Activated naive CD4-positive, alpha-beta T cell treated with anti-CD3 and anti-CD28 coated beads for 36 hours (primary cell): ENCODE data around the gene FLRT2. TPM values are rescaled to one million over a fixed set of nuclear protein-coding genes. Genes with fewer than 3 reads are reported as not detected.

Source experiments
- CTCF ChIA-PET: fragments of 350-600 bp; sonication (Branson Sonifier 250); formaldehyde crosslinking; loops from one replicate; lab custom pipeline; 2021; ENCODE audit warnings: antibody characterized with exemption; lab: Charles Lee
- DNase-seq: peaks from one replicate; pipeline ENCODE4 v3.0.0-alpha.2; 2020
- H3K27ac Mint-ChIP-seq: one replicate; pipeline ENCODE4 v1.8.0; 2021; ENCODE audit warnings: mild to moderate bottlenecking, mixed read lengths
- H3K27me3 Mint-ChIP-seq: one replicate; pipeline ENCODE4 v1.8.0; 2021; ENCODE audit warnings: low read depth, mixed read lengths
- H3K36me3 Mint-ChIP-seq: one replicate; pipeline ENCODE4 v1.8.0; 2021; ENCODE audit warnings: low read depth, mixed read lengths
- H3K4me1 Mint-ChIP-seq: one replicate; pipeline ENCODE4 v1.8.0; 2021; ENCODE audit warnings: low read depth, mixed read lengths
- H3K4me3 Mint-ChIP-seq: one replicate; pipeline ENCODE4 v1.8.0; 2021; ENCODE audit warnings: mild to moderate bottlenecking, moderate library complexity, mixed read lengths
- H3K9me3 Mint-ChIP-seq: one replicate; pipeline ENCODE4 v1.8.0; 2021; ENCODE audit warnings: mixed read lengths
- intact Hi-C: fragments of 100-400 bp; cut with micrococcal nuclease; formaldehyde crosslinking; loops from one replicate; pipeline ENCODE4 v1.15.1; 2023
- total RNA-seq, 2 experiments: library from RNA; stranded (reverse); gene quantifications; one replicate each; pipeline ENCODE4 v1.2.3, GENCODE V29; 2021

Gene FLRT2
- total RNA-seq, 2 experiments from 2014 or later = not detected

DNA sequence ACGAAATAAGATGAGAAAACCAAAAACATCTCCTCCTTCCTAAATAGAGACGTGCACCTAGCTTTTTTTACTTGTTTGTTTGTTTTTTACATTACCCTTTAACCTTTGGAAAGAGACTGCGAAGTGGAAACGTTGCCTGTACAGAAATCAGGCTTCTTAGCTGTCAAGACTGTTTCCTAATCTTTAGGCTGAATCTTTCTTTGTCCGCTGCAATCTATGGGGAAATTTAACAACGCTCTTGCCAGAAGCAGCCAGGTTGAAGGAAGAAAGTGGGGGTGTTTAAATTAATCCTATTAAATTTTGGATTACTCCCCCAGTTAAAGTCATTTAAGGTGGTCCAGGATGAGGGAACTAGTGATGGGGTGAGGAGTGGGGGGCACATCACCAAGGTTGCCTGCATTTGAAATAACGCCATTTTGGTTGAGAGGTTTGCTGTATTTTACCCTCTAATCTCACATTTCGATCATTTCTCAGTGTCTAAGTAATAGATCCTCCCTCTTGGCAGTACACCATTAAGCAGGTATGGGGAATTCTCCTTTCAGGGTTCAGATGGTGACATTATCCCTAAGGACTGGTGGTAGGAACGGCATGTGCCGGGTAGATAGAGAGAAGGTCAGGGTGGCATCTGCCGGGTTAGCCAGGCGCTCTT, 2.6 kb downstream of the FLRT2 start:
- intact Hi-C loops = no loop called here
- peaks cover 11% of the 10 kb centered on the region for H3K4me1 Mint-ChIP-seq

DNA sequence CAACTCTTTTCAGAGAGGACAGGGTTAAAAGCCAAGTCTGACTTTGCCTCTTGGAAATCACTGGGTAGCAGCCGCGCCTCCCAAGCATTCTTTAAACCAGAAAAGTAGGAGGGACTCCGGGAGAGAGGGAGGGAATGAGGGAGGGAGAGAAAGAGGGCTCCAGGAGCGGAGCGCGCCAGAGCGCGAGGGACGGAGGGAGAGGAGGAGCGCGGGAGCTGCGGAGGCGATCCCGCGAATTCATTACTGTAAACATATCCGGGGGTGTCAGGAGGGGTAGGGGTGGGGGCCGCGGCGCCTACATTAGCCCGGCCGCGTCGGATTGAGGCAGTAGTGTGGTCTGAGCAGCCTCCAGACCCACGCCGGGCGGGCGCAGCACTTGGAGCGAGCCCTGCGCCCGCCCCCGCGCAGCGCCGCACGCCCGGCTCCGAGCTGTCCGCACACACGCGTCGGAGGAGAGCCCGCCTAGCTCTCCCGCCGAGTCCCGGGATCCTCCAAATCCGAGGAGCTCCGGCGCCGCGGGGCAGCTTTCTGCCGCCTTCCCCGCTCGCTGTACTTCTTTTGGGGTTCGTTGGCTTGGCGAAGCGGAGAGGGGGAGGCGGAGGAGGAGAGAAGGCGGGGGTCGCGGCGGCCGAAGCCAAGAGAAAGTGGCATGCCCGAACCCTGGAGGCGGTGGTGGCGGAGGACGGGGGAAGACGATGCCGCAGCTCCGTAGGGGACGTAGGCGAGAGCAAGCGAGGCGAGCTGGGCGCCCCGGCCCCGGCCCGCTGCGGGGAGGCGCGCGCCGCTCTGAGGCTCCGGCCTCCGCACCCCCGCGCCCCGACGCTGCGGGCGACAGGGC, 3.3 kb downstream of the FLRT2 start:
- DNase-seq = no peak
- Mint-ChIP-seq H3K27me3 (peaks cover 68% of the 10 kb centered on the region), H3K4me1 (peaks cover 11% of the 10 kb centered on the region), H3K9me3 (no peaks in the 10 kb centered on the region), H3K36me3 (no peaks in the 10 kb centered on the region), H3K4me3 (no peak overlapping the region), H3K27ac (no peak overlapping the region)
- CTCF ChIA-PET = no interaction called here
- intact Hi-C loops = no loop called here

More for the DNA sequence above, 2.6 kb downstream of the FLRT2 start:
- Mint-ChIP-seq H3K27ac (no peak overlapping the region), H3K27me3 (peaks cover 76% of the 10 kb centered on the region), H3K36me3 (no peaks in the 10 kb centered on the region), H3K9me3 (no peaks in the 10 kb centered on the region), H3K4me3 (no peak overlapping the region)
- no peak for DNase-seq
- CTCF ChIA-PET = no interaction called here

DNA sequence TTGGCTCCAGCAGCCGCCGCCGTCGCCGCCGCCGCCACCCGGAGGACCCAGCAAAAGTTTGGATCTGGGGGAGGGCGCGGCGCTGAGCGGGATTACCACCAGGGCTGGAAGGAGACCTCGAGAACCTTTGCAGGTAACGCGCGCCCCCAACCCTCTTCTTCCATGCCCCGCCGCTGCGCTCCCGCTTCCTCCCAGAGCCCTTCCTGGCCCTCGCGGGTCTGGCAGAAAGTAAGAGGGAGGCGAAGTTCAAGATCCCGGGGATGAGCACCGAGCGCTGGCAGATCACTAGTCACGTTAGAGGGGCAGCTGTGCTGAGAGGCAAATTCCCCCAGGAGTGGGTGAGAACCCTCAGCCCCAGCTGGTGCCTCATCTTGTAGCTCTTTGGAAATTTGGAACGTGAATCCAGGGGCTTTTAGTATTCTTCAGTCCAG, 3.9 kb downstream of the FLRT2 start:
- Mint-ChIP-seq H3K9me3 (no peaks in the 10 kb centered on the region), H3K4me3 (no peak overlapping the region), H3K27me3 (peaks cover 62% of the 10 kb centered on the region), H3K36me3 (no peaks in the 10 kb centered on the region), H3K27ac (no peak overlapping the region), H3K4me1 (peaks cover 11% of the 10 kb centered on the region)
- CTCF ChIA-PET = no interaction called here
- DNase-seq = no peak
- intact Hi-C loops = no loop called here

DNA sequence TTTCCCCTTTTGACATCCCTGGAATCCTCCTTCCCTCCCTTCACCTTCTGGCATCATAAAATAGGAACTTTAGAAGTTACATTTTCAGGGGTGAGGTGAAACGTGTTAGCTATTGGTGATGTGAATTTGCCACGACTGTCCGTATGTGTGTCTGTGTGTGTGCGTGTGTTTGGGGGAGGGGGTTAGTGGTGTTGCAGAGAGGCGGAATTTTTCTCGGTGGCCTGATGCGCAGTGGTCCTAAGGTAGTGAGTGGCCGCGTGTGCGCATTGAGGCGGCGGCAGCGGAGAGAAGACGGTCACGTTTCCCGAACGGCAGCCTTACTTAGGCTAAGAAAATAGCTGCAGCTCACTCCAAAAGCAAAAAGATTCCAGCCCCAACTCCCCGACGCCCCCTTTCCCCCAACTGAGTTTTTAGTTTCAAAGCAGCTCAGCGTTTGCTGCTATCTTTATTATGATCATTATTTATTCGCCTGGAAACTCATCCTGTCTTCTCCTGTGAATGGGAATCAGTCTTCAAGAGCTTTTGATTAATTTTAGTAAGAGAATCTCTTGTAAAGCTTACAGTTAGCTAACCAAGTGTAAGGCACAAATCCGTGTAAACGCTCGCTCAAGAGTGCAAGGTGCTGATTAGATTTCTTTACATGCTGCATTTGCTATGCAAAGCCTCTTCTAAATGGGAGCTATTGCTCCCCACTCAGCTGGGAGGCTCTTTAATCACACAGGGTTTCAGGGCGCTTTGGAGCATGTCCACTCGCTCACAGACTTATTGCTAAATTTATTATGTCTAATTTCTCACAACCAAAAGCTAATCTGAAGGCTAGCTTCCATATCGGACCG, 4.7 kb downstream of the FLRT2 start:
- no peak for DNase-seq
- H3K27ac Mint-ChIP-seq = no peak overlapping the region
- CTCF ChIA-PET = interaction anchor here (0.7 kb wide), 1 partner anchor 245 kb away, joined by 3 read pairs; no protein-coding TSS in a partner anchor
- H3K9me3 Mint-ChIP-seq = no peaks in the 10 kb centered on the region
- intact Hi-C loops = no loop called here
- H3K4me1 Mint-ChIP-seq = peaks cover 9% of the 10 kb centered on the region
- no peaks in the 10 kb centered on the region for H3K36me3 Mint-ChIP-seq
- H3K4me3 Mint-ChIP-seq = no peak overlapping the region
- H3K27me3 Mint-ChIP-seq = peaks cover 54% of the 10 kb centered on the region

DNA sequence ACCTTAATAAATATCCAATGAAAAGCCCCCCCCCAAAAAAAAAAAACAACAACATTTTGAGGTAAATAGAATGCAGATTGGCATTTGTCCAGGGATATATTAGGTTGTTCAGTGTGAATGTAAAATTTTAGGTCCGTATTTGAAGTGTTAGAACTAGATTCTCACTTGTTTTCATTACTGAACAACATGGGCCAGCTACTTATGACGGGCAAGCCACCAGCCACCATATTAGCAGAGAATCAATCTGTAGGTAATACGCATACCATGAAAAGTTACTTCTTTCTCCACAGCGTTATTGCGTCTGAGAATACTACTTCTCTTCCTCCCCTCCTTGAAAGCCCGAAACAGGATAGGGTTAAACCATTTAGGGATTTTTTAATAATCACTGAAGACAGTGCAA, 5.4 kb downstream of the FLRT2 start:
- no peak overlapping the region for H3K4me3 Mint-ChIP-seq
- intact Hi-C loops = no loop called here
- no peak overlapping the region for H3K27ac Mint-ChIP-seq
- H3K27me3 Mint-ChIP-seq = peaks cover 48% of the 10 kb centered on the region
- H3K9me3 Mint-ChIP-seq = no peaks in the 10 kb centered on the region
- peaks cover 9% of the 10 kb centered on the region for H3K4me1 Mint-ChIP-seq
- DNase-seq = no peak
- CTCF ChIA-PET = interaction anchor here (0.7 kb wide), 1 partner anchor 246 kb away, joined by 3 read pairs; no protein-coding TSS in a partner anchor
- no peaks in the 10 kb centered on the region for H3K36me3 Mint-ChIP-seq

DNA sequence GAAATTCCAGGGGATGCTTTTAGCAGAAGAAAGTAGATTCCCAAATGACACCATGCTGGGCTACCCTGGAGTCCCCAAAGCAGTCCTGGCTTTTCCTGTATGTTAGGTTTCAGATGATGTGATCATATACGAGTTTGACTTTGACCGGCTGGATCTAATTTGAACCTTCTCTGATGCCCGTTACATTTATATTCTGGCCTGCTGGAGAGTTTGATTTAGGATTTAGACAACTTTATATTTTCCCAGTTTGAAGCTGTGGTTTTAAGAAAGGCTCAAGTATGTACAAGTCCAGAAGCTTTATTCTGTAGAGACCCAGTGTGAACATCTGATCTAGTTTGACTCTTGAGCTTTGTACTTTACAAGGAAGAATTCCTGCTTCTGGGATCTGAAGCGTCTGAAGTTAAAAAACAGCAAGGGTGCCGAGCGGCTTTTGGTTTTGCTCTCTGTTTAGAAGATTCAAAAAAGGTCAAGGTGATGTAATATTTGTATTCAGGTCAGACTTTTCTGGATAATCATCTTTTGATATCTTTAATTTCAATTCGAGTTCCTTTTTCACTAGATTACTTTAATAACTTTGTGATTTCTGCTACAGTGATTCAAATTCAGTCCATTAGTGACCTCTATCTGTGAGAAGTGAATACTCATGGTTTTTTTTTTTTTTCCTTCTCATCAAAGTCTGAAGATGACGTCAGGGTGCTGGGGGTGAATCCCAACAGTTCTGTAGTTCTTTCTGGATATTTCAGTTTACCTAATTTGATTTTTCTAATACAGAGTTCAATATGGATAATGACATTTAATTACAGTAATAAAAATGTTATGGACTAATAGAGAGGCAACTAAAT, 6.3 kb downstream of the FLRT2 start:
- Mint-ChIP-seq H3K36me3 (no peaks in the 10 kb centered on the region), H3K27me3 (peaks cover 40% of the 10 kb centered on the region), H3K9me3 (no peaks in the 10 kb centered on the region), H3K4me3 (no peak overlapping the region), H3K4me1 (peaks cover 9% of the 10 kb centered on the region), H3K27ac (no peak overlapping the region)
- intact Hi-C loops = no loop called here
- DNase-seq = no peak
- CTCF ChIA-PET = no interaction called here

DNA sequence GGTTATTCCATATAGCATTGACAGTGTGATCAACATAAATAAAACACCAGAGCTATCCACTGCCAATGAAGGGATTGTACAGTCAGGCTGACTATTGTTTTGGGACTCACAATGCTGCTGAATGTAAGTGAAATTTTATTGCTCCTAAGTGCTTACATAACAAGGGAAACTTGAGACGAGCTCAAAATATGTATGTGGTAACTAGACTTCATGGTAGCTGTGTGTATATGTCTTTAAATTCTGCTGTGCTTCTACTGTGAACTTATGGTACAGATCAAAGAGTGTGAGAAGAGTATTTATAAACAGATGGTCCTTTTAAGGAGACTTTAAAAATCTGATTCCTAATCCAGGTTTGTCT, 6.9 kb downstream of the FLRT2 start:
- intact Hi-C loops = no loop called here
- H3K27me3 Mint-ChIP-seq = peaks cover 34% of the 10 kb centered on the region
- no peak overlapping the region for H3K4me3 Mint-ChIP-seq
- H3K4me1 Mint-ChIP-seq = peaks cover 8% of the 10 kb centered on the region
- H3K36me3 Mint-ChIP-seq = no peaks in the 10 kb centered on the region
- no peaks in the 10 kb centered on the region for H3K9me3 Mint-ChIP-seq
- CTCF ChIA-PET = no interaction called here
- DNase-seq = no peak
- H3K27ac Mint-ChIP-seq = no peak overlapping the region

DNA sequence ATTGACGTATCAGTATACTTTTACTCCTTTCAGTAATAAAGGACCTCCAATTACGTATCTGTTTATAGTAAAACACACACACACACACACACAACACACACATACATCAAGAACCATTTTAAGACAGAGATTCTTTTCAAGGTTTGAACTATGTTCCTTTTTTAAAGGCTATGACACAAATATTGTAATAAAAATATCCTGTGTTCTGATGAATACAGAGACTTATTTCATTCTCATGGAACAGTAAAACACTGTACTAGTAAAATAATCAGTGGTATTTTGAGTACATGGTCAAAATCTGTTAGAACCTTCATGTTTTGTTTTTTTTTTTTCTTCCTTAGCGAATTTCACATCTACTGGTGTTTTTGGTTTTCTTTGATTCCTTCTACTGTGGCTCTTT, 7.6 kb downstream of the FLRT2 start:
- DNase-seq = no peak
- H3K9me3 Mint-ChIP-seq = no peaks in the 10 kb centered on the region
- peaks cover 2% of the 10 kb centered on the region for H3K4me1 Mint-ChIP-seq
- peaks cover 27% of the 10 kb centered on the region for H3K27me3 Mint-ChIP-seq
- intact Hi-C loops = no loop called here
- no peak overlapping the region for H3K27ac Mint-ChIP-seq
- no peaks in the 10 kb centered on the region for H3K36me3 Mint-ChIP-seq
- CTCF ChIA-PET = no interaction called here
- no peak overlapping the region for H3K4me3 Mint-ChIP-seq

DNA sequence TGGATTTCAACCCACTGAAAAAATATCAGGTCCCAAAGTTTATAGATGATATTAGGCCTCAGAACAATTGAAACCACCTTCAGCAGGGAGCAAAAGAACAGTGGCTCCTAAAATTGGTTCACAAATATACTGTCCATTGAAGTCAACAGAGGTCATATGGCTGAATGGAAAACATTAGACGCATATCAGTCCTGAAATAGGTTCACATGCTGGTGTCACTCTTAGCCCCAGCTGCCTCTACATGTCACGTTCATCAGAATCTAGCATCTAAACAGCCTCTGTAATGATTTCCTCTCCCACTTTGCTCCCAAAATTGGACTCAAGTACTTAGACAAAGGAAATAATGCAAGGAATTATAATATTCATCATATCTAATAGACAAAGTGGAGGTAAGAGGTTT, 8.7 kb downstream of the FLRT2 start:
- Mint-ChIP-seq H3K27me3 (peaks cover 22% of the 10 kb centered on the region), H3K36me3 (no peaks in the 10 kb centered on the region), H3K4me3 (no peak overlapping the region), H3K4me1 (peaks cover 2% of the 10 kb centered on the region), H3K27ac (no peak overlapping the region), H3K9me3 (no peaks in the 10 kb centered on the region)
- intact Hi-C loops = no loop called here
- CTCF ChIA-PET = no interaction called here
- no peak for DNase-seq

DNA sequence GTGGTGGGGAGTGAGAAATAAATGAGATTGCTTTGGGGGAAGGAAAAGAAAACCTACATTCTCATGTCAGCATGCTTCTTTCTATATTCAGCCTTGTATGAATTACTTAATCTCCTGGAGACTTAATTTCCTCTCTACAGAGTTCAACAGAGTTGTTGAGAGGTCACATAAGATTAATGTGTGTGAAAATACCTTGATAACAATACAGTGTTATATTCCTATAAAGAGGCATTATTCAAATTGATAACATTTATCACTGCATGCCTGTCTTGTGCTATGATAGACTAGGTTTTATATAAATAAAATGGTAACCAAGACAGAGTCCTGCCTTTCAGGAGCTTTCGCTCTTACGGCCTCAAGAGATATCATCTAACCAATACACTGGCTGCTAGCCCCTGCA, 9.6 kb downstream of the FLRT2 start:
- DNase-seq = no peak
- Mint-ChIP-seq H3K27ac (no peak overlapping the region), H3K4me3 (no peak overlapping the region), H3K27me3 (peaks cover 15% of the 10 kb centered on the region), H3K4me1 (no peaks in the 10 kb centered on the region), H3K36me3 (no peaks in the 10 kb centered on the region), H3K9me3 (no peaks in the 10 kb centered on the region)
- intact Hi-C loops = no loop called here
- CTCF ChIA-PET = no interaction called here

DNA sequence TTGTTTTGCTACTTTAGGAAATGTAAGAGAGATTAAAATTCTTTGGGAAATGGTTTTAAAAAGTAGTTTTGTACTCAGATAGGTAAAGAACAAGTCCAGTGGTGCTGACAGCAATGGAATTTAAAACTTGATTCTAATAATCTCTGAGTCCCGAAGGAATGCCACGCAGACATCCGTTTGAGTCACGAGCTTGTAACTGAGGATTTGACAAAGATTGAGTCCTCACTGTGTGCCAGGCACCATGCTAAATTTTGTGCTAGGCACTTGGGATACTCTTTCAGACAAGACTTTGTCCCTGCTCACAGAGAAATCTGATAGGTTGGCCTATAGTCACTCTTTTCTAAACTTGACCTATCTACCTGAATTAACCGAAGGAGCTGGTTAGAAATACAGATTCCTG, 12.7 kb downstream of the FLRT2 start:
- H3K9me3 Mint-ChIP-seq = no peaks in the 10 kb centered on the region
- CTCF ChIA-PET = no interaction called here
- no peak overlapping the region for H3K4me3 Mint-ChIP-seq
- H3K27me3 Mint-ChIP-seq = peaks cover 4% of the 10 kb centered on the region
- no peaks in the 10 kb centered on the region for H3K36me3 Mint-ChIP-seq
- no peaks in the 10 kb centered on the region for H3K4me1 Mint-ChIP-seq
- no peak for DNase-seq
- H3K27ac Mint-ChIP-seq = no peak overlapping the region
- intact Hi-C loops = no loop called here

DNA sequence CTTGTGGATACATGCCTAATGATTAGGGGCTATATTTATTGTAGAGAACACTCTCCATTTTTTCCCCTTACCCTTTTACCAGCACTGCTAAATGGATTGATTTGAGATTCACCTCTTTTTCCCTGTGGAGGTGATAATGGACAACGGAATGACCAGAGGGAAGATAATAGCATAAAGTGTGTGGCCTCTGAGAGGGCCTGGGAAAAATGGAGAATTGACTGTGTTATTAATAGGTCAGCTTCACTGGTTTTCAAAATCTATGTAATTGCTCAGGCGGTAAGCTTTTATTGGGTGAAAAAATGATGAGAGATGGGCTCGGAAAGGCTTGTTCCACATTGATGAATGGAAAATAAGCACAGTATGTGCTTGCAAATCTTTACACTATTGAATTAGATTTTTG, 15.8 kb downstream of the FLRT2 start:
- H3K27me3 Mint-ChIP-seq = peaks cover 4% of the 10 kb centered on the region
- CTCF ChIA-PET = no interaction called here

More for the DNA sequence above, 15.8 kb downstream of the FLRT2 start:
- no peaks in the 10 kb centered on the region for H3K9me3 Mint-ChIP-seq
- intact Hi-C loops = no loop called here
- no peak overlapping the region for H3K27ac Mint-ChIP-seq
- no peaks in the 10 kb centered on the region for H3K36me3 Mint-ChIP-seq
- DNase-seq = no peak
- no peak overlapping the region for H3K4me3 Mint-ChIP-seq
- H3K4me1 Mint-ChIP-seq = no peaks in the 10 kb centered on the region
